GM23338 (cell line): Measurements from ENCODE around the gene SLIRP. TPM values are rescaled to one million over a fixed set of nuclear protein-coding genes. Genes with fewer than 3 reads are reported as not detected.

Experiments used
- ATAC-seq: fragments of 200-7000 bp; cut with Tn5 transposase; 3 replicates; pipeline ENCODE4 v1.9.1; 2020
- DNase-seq: peaks from one replicate; pipeline ENCODE4 v3.0.0-alpha.2; 2015; ENCODE audit warnings: low spot score
- H2AFZ ChIP-seq: fragments of 200-600 bp; sonication (generic); 2 replicates; pipeline ENCODE4 v1.8.0; 2016; ENCODE audit warnings: antibody characterized with exemption, mild to moderate bottlenecking, moderate library complexity
- H3F3A ChIP-seq: fragments of 200-600 bp; sonication (generic); replicated peaks from 2 replicates; pipeline ENCODE4 v1.8.0; 2017; ENCODE audit warnings: antibody characterized with exemption, mixed run types, low read depth
- H3K27ac ChIP-seq: fragments of 200-600 bp; sonication (generic); 2 replicates; pipeline ENCODE4 v1.6.1; 2016; ENCODE audit warnings: low read depth
- H3K27me3 ChIP-seq: fragments of 200-600 bp; sonication (generic); 2 replicates; pipeline ENCODE4 v1.8.0; 2016; ENCODE audit warnings: mild to moderate bottlenecking, mixed run types, moderate library complexity; ENCODE audit not compliant: insufficient read depth
- H3K36me3 ChIP-seq: fragments of 200-600 bp; sonication (generic); 2 replicates; pipeline ENCODE4 v1.8.0; 2016; ENCODE audit warnings: mild to moderate bottlenecking; ENCODE audit not compliant: insufficient read depth
- H3K4me1 ChIP-seq: fragments of 200-600 bp; sonication (generic); 2 replicates; pipeline ENCODE4 v1.8.0; 2016; ENCODE audit warnings: mild to moderate bottlenecking, moderate library complexity; ENCODE audit not compliant: insufficient read depth
- H3K4me2 ChIP-seq: fragments of 200-600 bp; sonication (generic); 2 replicates; pipeline ENCODE4 v1.7.1; 2017; ENCODE audit warnings: mixed run types
- H3K4me3 ChIP-seq: fragments of 200-600 bp; sonication (generic); 2 replicates; pipeline ENCODE4 v1.6.1; 2016; ENCODE audit warnings: mixed run types
- H3K79me2 ChIP-seq: fragments of 200-600 bp; sonication (generic); replicated peaks from 2 replicates; pipeline ENCODE4 v1.8.0; 2017; ENCODE audit warnings: mild to moderate bottlenecking; ENCODE audit not compliant: insufficient read depth
- H3K9me2 ChIP-seq: fragments of 200-600 bp; sonication (generic); 2 replicates; pipeline ENCODE4 v1.8.0; 2017; ENCODE audit not compliant: insufficient read depth
- H4K20me1 ChIP-seq: fragments of 200-600 bp; sonication (generic); replicated peaks from 2 replicates; pipeline ENCODE4 v1.8.0; 2017; ENCODE audit warnings: mild to moderate bottlenecking; ENCODE audit not compliant: insufficient read depth
- H3K27ac Mint-ChIP-seq: 2 replicates; pipeline ENCODE4 v1.8.0; 2020; ENCODE audit warnings: inconsistent platforms, mild to moderate bottlenecking, moderate library complexity, mixed read lengths
- H3K27me3 Mint-ChIP-seq: 3 replicates; pipeline ENCODE4 v1.8.0; 2022; ENCODE audit warnings: low read depth, mild to moderate bottlenecking, moderate library complexity, mixed read lengths, inconsistent platforms; ENCODE audit not compliant: insufficient read depth, poor library complexity
- H3K36me3 Mint-ChIP-seq: 3 replicates; pipeline ENCODE4 v1.8.0; 2021; ENCODE audit warnings: low read depth, mild to moderate bottlenecking, inconsistent platforms, moderate library complexity, mixed read lengths
- H3K4me1 Mint-ChIP-seq: 3 replicates; pipeline ENCODE4 v1.8.0; 2020; ENCODE audit warnings: mild to moderate bottlenecking, inconsistent platforms, mixed read lengths
- H3K4me3 Mint-ChIP-seq: 3 replicates; pipeline ENCODE4 v1.8.0; 2021; ENCODE audit warnings: moderate library complexity, mild to moderate bottlenecking, inconsistent platforms, mixed read lengths
- H3K9me3 Mint-ChIP-seq: 3 replicates; pipeline ENCODE4 v1.8.0; 2020; ENCODE audit warnings: moderate library complexity, mild to moderate bottlenecking, inconsistent platforms, mixed read lengths
- CREB1 ChIP-seq: fragments of 250-450 bp; sonication (Bioruptor Pico); IDR thresholded peaks from 2 replicates; pipeline ENCODE4 v1.5.0; 2020; ENCODE audit warnings: low read depth, mild to moderate bottlenecking, moderate library complexity
- CTCF ChIP-seq, 2 experiments: fragments of 200-600 bp in 1 of 2; sonication (generic) in 1 of 2; conservative IDR thresholded peaks; 2 replicates each; pipeline versions ENCODE4 v1.5.1 to v1.6.1; 2016 to 2017; ENCODE audit warnings: antibody characterized with exemption in 2 of 2, low read depth in 2 of 2, mild to moderate bottlenecking in 2 of 2, moderate library complexity in 1 of 2
- EZH2 ChIP-seq: fragments of 200-600 bp; sonication (generic); IDR thresholded peaks from one replicate; pipeline ENCODE4 v1.8.0; 2017; ENCODE audit warnings: antibody characterized with exemption, mild to moderate bottlenecking, low read depth; ENCODE audit not compliant: unreplicated experiment
- JUNB ChIP-seq: IDR thresholded peaks from one replicate; pipeline ENCODE4 v1.6.1; 2016; ENCODE audit warnings: antibody characterized with exemption; ENCODE audit not compliant: unreplicated experiment
- NANOG ChIP-seq: IDR thresholded peaks from 2 replicates; pipeline ENCODE4 v1.6.1; 2016; ENCODE audit warnings: antibody characterized with exemption, borderline replicate concordance
- POLR2AphosphoS5 ChIP-seq: IDR thresholded peaks from 2 replicates; pipeline ENCODE4 v1.6.1; 2016; ENCODE audit warnings: antibody characterized with exemption, low read depth
- REST ChIP-seq: IDR thresholded peaks from one replicate; pipeline ENCODE4 v1.6.1; 2018; ENCODE audit warnings: antibody characterized with exemption; ENCODE audit not compliant: unreplicated experiment
- ZNF114 ChIP-seq: fragments of 250-450 bp; sonication (Bioruptor Pico); IDR thresholded peaks from 2 replicates; pipeline ENCODE4 v1.5.0; 2020; ENCODE audit warnings: mild to moderate bottlenecking, moderate library complexity
- ZNF462 ChIP-seq: fragments of 250-450 bp; sonication (Bioruptor Pico); IDR thresholded peaks from 2 replicates; pipeline ENCODE4 v1.5.0; 2020; ENCODE audit warnings: mild to moderate bottlenecking, moderate library complexity
- polyA plus RNA-seq: library from polyadenylated mRNA; unstranded; fragments of >200 nt; fragmentation: Nextera tagmentation; extraction: Ambion mirVana; gene quantifications from 2 replicates; pipeline ENCODE4 v1.2.1, GENCODE V29; 2016
- total RNA-seq: library from RNA; depleted of rRNA; stranded (reverse); fragments of >200 nt; shearing (Covaris generic); gene quantifications from 2 replicates; pipeline ENCODE4 v1.2.3, GENCODE V29; 2014

SLIRP gene
- total and polyA plus RNA-seq, 2 experiments from 2014 or later: 240 to 2,291 TPM

- peaks cover 7% of the 10 kb centered on the region for H3K27me3 Mint-ChIP-seq
- no peaks in the 10 kb centered on the region for H3K27me3 ChIP-seq
- H3K4me2 ChIP-seq: peak overlapping the region; percentile 83
- H3K79me2 ChIP-seq: peaks cover 41% of the 10 kb centered on the region
- DNase-seq (peak; percentile 72), ATAC-seq (peak; percentile 65)
- peaks cover 25% of the 10 kb centered on the region for H4K20me1 ChIP-seq
- H3K4me1 Mint-ChIP-seq: peaks cover 25% of the 10 kb centered on the region
- no peaks in the 10 kb centered on the region; the same call in 1 of the 2 replicates for H3K36me3 ChIP-seq
- H3F3A ChIP-seq: peaks cover 2% of the 10 kb centered on the region; the same call in 1 of the 2 replicates
- peak overlapping the region; percentile 90 for H2AFZ ChIP-seq
- H3K27ac ChIP-seq: peak overlapping the region; percentile 77; the same call in 1 of the 2 replicates
- no peaks in the 10 kb centered on the region for H3K9me3 Mint-ChIP-seq
- H3K4me1 ChIP-seq: peaks cover 20% of the 10 kb centered on the region
- peak overlapping the region; percentile 98 for H3K27ac Mint-ChIP-seq
- H3K4me3 ChIP-seq: peak overlapping the region; percentile 68
- peak overlapping the region; percentile 99 for H3K4me3 Mint-ChIP-seq
- H3K9me2 ChIP-seq: no peaks in the 10 kb centered on the region
- peaks cover under 1% of the 10 kb centered on the region; the same call in 1 of the 3 replicates for H3K36me3 Mint-ChIP-seq
- peak; percentile 55 to 62 for TF ChIP-seq CTCF (conservative IDR thresholded peaks at IDR 0.05; ENCODE audit: low read depth in 2 of 2)
- no peak for TF ChIP-seq NANOG
Observed at GRCh38 chr14:77761205-77761931, 53.5 kb downstream of the SLIRP start.

GRCh38 chr14:77763316-77763715, 55.4 kb downstream of the SLIRP start:
- Histone ChIP-seq H3K36me3 (no peaks in the 10 kb centered on the region), H3K4me2 (no peak overlapping the region), H3K79me2 (peaks cover 22% of the 10 kb centered on the region), H3K4me1 (peaks cover 20% of the 10 kb centered on the region), H4K20me1 (peaks cover 12% of the 10 kb centered on the region), H3K27me3 (no peaks in the 10 kb centered on the region), H3K9me2 (no peaks in the 10 kb centered on the region), H2AFZ (0 out of 2 replicates have a peak overlapping the region, but pooled peaks have one; percentile 30), H3K27ac (no peak overlapping the region), H3K4me3 (no peak overlapping the region), H3F3A (peaks cover 2% of the 10 kb centered on the region; the same call in 1 of the 2 replicates)
- Mint-ChIP-seq H3K4me3 (peak overlapping the region; percentile 10; the same call in 1 of the 3 replicates), H3K27me3 (peaks cover 7% of the 10 kb centered on the region), H3K4me1 (peaks cover 25% of the 10 kb centered on the region), H3K9me3 (no peaks in the 10 kb centered on the region), H3K36me3 (no peaks in the 10 kb centered on the region; the same call in 2 of the 3 replicates), H3K27ac (peak overlapping the region; percentile 57; the same call in 1 of the 2 replicates)
- peak; percentile 20 for ATAC-seq
- no peak for TF ChIP-seq EZH2
- TF ChIP-seq CREB1 (CRISPR knock-in tag): no peak
- TF ChIP-seq JUNB: no peak
- no peak for TF ChIP-seq ZNF114 (CRISPR knock-in tag)
- TF ChIP-seq REST: no peak
- no peak for TF ChIP-seq POLR2AphosphoS5
- no peak for TF ChIP-seq ZNF462
- DNase-seq: peak; percentile 65
